SK-N-SH (cell line): ENCODE results near the gene TIAM1.

Source experiments
- CTCF ChIP-seq: fragments of 200-600 bp; sonication (generic); IDR thresholded peaks from 2 replicates; pipeline ENCODE4 v1.6.1; 2017; ENCODE audit warnings: antibody characterized with exemption, mild to moderate bottlenecking, moderate library complexity
- GATA2 ChIP-seq: sonication (generic); formaldehyde crosslinking; IDR thresholded peaks from 2 replicates; pipeline ENCODE4 v1.5.0; 2020; ENCODE audit warnings: mild to moderate bottlenecking, missing genetic modification reagents
- JUND ChIP-seq: IDR thresholded peaks from 2 replicates; pipeline ENCODE4 v1.4.0; 2012
- MAX ChIP-seq: IDR thresholded peaks from 2 replicates; pipeline ENCODE4 v1.4.0; 2012; ENCODE audit warnings: low read depth
- POLR2AphosphoS5 ChIP-seq: IDR thresholded peaks from 2 replicates; pipeline ENCODE4 v1.6.1; 2012; ENCODE audit warnings: low read depth, low read length
- RAD21 ChIP-seq: IDR thresholded peaks from 2 replicates; pipeline ENCODE4 v1.6.1; 2012; ENCODE audit warnings: mild to moderate bottlenecking, low read length
- REST ChIP-seq: IDR thresholded peaks from 2 replicates; pipeline ENCODE4 v1.6.1; 2012; ENCODE audit warnings: mild to moderate bottlenecking, low read depth, low read length, moderate library complexity
- RFX5 ChIP-seq: IDR thresholded peaks from 2 replicates; pipeline ENCODE4 v1.6.1; 2012; ENCODE audit warnings: mild to moderate bottlenecking, improper control_type of control experiment, low read length
- SIN3A ChIP-seq: IDR thresholded peaks from 2 replicates; pipeline ENCODE4 v1.6.1; 2012; ENCODE audit warnings: low read depth, mild to moderate bottlenecking, low read length, moderate library complexity, borderline replicate concordance

- TF ChIP-seq CTCF (no peak), MAX (no peak), JUND (no peak), POLR2AphosphoS5 (no peak), RFX5 (no peak), GATA2 (CRISPR knock-in tag) (peak; percentile 34; the same call in 1 of the 2 replicates), REST (no peak), RAD21 (no peak), SIN3A (no peak)
Measured at GRCh38 chr21:31184459-31184858, 159.6 kb downstream of the TIAM1 start.
